HG03378 (cell line): ENCODE measurements around the gene DNLZ.

ENCODE experiments used
- ATAC-seq: cut with Tn5 transposase; IDR thresholded peaks from one replicate; pipeline ENCODE4 v1.9.1; 2021; ENCODE audit warnings: mild to moderate bottlenecking, moderate library complexity; ENCODE audit not compliant: unreplicated experiment

The DNLZ gene

DNA sequence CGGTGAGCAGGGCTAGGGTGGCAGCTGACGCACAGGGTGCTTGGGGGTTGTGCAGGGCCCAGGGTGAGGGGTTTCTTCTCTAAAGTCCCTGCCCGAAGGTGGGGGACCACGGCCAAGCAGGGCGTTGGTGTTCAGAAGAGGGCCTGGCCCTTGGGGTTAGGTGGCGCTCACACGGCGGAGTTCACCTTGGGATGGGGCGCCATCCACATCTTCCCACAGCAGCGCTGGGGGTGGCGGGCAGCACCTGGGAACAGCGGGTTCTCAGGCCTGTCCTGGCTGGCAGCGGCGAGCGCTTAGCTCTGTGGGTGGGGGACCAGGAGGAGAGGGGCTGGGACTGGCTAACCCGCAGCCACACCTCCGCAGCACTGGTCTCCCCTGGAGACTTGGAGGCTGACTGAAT lies 30.1 kb downstream of the DNLZ start:
- no peak for ATAC-seq

DNA sequence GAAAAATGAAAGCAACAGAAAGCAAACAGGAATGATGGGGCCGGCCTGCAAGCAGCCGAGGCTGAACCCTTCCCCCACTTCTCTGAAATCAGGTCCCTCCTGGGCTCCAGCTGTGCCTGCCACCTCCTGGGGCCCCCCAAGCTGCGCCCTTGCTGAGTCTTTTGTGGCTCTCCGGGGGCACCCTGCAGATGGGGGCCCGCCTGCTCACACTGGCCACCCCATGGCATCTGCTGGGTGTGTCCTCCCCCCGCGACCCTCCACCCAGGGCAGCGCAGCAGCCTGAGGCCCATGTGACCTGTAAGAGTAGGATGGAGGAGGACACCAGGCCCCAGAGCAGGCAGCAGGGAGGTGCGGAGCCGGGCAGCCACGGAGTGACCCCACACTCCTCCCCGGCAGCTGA lies 30.5 kb downstream of the DNLZ start:
- no peak for ATAC-seq

DNA sequence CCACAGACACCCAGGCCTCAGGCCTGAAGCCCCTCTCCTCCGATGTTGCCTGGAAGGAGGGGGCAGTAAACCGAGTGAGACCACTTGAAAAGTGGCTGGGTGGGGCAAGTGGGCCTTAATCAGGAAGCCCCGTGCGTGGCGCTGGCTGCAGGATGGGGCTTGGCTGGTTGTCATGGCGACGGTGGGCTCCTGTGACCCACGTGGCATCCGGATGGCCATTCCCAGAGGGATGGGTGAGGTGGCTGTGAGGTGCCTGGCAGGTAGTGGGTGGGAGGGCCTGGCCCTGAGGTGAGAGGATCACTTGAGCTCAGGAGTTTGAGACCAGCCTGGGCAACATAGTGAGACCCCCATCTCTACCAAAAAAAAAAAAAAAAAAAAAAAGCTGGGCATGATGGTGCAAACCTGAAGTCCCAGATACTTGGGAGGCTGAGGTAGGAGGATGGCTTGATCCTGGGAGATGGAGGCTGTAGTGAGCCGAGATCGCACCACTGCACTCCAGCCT lies 31.0 kb downstream of the DNLZ start:
- no peak for ATAC-seq

DNA sequence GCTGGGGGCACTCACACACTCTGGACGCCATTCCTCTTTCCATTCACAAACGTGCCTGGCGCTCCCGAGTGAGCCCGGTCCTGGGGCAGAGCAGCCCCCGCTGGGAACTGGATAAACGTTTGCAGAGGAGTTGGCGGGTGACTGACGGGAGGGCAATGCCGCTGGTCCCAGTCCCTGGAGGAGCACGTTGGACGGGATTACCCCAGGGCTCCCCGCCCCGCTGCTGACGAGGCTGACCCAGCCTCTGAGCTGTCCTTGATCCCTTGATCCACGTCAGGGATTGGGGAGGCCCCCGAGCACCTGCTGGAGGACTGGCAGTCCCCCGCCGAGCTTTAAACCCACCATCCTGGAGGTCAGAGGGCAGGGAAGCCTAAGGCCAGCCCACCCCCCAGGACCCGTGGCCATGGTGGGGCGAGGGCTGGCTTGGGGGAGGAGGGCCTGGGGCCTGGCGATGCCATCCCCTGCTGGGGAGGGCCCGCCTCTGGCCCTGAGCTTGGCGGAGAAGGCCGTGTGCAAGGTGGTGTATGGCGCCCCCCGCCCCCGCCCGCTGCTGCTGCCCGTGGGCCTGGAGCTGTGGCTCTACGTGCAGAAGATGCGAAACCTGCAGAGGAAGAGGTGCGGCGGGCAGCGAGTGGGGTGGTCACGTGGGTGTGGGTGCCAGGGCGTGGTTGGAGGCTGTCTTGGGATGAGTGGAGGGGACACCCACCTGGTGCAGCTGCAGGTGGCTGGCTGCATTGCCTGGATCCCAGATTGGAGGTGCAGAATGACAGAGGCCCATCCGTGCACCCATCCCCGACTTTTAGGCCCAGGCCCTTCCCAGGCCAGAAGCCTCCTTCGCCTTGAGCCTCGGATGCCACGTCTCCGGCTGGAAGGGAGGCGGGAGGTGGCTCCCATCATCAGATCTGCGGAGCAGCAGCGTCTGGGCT lies 31.7 kb downstream of the DNLZ start:
- ATAC-seq: no peak

DNA sequence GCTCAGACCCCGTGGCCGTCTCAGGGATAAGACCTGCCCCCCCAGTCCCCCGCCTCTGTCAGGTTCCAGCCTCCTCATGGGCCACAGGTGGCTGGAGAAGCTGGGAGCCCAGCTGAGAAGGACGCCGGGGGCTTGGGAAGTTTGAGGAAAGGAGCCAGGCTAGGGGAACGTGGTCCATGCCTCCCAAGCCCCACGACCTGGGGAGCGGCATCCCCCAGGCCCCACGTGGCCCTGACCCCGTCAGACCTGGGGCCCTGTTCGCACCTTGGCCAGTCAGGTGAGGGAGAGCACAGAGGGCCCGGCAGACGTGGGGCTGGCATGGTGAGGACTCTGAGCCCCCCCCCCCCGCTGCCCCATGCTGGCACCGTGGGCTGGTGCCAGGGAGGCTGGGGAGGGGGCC lies 32.5 kb downstream of the DNLZ start:
- ATAC-seq: no peak

DNA sequence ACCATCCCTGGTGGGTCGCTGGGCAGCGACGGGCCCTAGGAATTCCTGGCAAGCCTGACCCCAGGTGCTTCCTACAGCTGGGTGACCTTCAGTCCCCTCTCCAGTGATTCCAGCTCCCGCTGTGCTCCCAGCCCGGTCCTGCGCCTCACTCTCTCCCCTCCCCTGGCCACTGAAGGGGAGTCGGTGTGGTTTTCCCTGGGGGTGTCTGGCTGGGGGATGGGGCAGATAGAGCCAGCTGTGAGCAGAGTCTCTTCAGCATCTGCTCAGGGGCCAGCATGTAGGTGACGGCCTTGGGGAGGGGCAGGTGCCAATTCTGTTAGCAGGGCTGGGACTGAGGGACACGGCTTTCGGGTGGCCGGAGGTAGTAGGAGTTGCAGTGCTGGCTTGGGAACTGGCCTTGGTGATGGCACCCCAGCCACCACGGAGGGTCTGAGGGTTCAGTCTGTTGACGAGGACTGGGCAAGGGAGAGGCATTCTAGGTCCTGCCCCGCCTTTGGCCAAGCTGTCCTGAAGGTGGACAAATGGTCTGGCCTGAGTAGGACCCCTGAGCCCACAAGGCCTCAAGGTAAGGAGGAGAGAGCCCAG lies 33.0 kb downstream of the DNLZ start:
- ATAC-seq: no peak

DNA sequence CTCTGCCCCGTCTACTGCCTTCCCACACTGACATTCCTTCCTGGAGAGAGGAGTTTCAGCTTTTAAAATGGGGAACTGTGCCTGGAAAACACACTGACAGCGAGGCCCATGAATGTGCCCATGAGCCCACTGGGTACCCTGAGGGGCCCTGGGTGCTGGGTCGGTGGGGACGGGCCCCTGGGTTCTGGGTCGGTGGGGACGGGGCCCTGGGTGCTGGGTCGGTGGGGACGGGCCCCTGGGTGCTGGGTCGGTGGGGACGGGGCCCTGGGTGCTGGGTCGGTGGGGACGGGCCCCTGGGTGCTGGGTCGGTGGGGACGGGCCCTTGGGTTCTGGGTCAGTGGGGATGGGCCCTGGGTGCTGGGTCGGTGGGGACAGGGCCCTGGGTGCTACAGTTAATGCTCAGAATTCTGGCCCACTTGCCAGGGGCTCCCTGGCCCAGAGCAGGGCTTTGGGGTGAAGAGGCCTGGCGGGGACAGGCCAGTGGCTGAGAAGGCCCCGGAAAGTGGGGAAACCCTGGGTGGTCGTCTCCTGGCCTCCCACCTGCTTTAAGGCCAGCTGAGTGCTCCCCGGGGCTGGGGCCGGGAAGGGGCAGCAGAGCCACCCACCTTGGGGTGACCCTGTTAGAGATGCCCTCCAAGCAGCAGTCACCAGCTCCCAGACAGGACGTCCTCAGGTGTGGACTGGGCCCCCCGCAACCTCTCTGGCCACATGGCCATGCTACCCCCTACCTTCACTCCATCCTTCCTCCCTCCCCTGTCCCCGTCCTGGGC lies 33.7 kb downstream of the DNLZ start:
- no peak for ATAC-seq

DNA sequence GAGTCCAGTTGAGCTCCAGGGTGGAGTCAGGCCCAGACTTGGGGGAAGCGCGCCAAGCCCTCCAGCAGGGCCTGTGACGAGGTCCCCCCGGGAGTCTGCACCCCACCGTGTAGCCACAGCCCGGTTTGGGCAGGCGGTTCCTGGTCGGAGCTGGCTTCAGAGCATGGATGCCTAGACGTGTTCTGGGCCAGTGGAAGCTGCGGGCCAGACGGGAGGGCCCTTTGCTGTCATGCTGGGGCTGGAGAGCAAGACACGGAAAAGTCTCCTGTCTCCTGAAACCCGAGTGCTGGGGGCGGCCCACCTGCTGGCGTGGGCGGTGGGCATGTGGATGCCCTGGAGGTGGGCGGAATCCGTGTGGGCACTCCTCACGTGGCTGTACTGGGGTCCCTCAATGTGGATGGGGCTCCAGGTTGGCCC lies 34.3 kb downstream of the DNLZ start:
- no peak for ATAC-seq

DNA sequence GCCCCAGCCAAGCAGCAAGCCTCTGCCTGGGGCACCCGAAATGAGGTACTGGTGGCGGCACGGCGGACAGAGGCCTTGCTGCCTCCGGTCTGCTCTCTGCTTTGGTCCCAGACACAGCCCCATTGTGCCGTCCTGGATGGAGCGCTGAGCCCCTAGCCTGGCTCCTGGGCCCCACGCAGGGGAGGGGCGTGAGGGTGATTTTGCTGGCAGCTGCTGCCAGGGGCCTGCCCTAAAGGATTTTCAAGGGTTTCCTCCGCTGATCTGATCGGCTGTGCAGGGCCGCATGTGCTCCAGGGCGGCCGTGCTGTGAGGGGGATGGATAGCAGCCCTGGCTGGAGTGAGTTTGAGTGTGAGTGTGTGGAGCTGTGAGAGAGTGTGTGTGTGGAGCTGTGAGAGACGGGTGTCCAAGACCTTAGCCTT lies 34.9 kb downstream of the DNLZ start:
- ATAC-seq: no peak

DNA sequence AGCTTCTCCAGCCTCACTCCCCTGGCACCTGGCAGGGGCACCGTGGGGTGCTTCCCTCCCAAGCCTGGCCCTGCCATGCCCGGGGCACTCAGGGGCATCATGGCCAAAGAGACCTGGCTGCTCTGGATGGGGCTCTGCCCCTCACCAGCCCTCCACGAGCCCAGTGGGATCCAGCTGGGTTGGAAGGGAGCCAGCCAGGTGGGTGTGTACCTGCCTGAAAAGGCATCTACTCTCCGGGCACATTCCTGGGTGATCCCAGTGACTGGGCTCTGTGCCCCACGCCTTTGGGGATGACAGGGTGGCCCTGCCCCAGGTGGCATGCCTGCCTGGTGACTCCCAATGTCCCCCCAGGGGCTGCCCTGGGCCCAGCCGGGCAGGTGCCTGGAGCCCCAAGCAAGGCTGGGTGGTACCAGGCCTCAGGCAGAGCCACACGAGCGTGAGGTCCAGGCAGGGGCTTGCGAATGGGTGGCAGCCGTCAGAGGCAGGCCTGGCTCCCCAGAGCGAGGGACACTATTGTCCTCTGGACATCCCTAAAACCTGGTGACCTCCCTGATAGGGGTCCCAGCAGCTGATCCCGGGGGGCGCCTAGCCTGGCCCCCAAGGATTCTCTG lies 35.4 kb downstream of the DNLZ start:
- ATAC-seq: no peak

DNA sequence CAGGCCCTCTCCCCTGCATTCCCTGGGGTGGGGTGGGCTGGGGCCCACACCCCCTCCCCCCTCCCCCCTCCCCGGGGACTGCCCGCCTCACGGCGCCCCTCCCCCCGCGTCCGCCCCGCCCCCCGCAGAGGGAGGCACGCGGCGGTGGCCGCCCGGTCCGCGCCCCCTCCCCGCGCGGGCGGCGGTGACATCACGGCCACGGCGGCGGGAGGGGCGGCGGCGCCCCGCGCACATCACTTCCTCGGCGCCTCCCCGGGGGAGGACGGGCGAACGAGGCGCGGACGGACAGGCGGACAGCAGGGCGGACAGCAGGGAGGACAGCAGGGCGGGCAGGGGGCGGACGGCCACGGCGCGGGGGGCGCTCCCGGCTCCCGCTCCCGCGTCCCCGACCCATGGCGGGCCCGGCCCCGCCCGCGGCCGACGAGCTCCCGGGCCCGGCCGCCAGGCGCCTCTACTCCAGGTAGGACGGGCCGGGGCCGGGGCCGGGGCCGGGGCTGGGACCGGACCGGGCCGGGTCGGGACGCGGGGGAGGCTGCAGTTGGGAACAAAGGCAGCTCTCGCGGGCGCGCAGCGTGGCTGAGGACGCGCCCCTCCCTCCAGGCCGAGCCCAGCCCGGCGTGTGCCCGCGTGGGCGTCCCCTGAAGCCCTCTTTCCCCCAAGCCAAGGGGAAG lies 36.1 kb downstream of the DNLZ start, which contains the start of gene GPSM1:
Gene GPSM1 (plus strand): TSS at position 236 of the 671 bp plus-strand sequence. CDS start 157 bp downstream, at position 393.
- no peak for ATAC-seq

DNA sequence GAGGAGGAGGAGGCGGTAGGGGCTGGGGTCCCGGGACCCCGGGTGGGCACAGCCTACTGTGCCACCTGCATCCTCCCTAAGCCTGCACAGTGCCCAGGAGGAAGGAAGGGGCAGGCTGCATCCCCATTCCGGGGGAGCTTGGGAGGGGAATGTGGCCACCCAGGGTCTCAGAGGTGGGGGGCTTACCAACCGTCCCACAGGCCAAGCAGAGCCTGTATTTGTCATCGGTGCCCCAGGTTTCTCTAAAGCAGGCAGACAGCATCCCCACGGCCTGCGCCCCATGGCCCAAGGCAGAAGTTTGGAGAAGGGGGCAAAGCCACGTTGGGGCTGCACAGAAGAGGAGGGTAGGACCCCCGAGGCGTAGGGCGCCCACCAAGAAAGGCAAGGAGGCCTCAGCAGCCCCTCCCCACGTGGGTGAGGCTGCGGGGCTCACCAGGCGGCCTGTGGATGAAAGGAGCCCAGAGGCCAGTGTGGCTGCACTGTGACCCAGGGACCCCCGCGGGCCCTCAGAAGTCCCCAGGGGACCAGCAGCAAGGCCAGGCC lies 36.7 kb downstream of the DNLZ start:
- no peak for ATAC-seq

DNA sequence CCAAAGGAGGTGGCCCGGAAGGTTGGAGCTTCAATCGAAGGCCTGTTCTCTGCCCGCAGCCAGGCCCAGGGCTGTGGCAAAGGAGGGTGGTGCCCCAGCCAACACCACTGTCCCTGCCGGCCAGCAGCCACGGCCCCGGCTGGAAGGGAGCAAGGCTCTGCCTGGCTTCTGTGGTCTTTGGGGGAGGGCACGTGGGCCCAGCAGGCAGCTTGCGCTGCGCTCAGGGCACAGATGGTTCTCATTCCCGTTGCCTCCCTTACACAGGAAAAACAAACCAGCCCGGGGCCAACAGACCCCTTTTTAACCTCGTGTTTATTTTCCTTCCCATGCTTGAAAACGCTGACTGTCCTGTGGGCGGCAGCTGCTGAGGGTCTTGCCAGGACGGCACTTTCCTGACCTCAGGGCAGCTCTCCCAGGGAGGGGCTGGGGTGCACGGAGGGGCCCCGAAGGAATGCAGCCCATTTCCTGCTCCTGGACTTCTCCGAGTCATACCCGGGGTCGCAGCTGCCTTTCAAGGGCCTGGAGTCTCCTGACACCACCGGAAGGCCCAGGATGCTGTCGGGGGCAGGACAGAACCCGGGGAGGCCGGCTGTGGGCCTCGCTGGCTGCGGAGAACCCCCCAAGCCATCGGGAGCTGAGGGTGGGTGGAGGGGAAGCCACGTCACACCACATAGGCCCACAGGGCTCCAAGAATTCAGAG lies 37.3 kb downstream of the DNLZ start:
- no peak for ATAC-seq

DNA sequence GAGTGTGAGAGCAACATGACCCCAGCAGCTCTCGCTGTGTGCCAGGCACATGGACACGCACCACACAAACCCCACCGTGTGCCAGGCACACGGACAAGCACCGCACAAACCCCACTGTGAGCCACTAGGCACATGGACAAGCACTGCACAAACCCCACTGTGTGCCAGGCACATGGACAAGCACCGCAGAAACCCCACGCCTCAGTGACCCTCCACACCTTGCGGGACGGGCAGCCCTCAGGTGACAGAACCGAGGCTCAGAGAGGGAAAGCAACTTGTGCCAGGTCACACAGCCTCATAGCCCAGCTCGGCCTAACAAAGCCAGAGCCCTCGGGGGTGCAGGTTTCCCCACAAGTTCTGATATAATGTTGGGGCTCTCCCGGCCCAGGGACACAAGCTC lies 38.2 kb downstream of the DNLZ start:
- ATAC-seq: no peak

DNA sequence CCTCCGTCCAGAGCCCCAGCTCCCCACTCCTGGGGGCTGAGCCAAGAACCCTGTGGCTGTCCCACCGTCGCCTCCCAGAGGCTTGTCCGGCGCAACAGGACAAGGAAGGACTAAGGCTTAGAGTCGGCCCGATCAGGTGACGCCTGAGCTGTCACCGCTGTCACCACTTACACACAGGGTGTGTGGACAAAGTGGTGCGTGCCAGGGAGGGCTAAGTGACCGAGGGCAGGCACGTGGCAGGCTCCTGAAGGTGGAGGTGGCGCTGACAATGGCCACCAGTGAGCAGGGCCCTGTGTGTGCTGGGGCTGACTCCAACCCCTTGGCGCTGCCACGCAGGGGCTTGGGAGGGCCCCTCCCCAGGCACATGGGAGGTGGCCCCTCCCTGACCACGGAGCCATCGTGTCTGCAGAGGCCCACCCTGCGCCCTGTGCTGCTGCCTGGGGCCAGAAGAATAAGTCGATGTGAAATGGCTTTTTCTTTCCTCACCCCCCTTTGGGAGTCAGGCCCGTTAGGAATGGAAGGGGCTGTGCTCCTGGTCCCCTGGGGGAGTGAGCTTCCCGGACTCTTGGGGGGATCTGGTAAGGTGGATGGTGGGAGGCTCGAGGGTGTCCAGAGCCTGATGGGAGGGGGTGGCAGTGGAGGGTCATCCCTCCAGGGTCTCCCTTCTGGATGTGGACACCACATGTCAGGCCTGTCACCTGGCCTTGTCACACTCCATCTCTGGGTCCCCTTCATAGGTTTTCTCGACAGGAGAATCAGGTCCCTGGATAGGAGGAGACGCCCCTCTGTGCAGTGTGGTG lies 38.8 kb downstream of the DNLZ start:
- ATAC-seq: no peak

DNA sequence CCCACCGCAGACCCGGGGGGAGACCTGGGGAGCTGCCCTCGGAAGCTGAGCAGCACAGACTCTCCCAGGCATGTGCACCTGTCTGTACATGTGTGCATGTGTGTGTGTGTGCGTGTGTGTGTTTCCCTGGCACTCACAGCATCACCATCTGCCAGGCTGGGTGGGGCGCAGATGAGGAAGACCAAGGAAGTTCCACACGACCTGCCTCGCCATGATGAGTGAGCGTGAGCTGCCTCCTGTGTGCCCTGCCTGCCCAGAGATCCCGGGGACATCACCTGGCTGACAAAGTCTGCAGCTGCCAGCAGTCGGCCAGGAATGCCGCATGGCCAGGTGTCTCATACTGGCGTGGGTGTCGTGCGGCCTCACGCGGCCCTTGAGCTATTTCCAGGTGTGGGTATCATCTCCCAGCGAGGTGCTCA lies 40.2 kb downstream of the DNLZ start:
- ATAC-seq: no peak

DNA sequence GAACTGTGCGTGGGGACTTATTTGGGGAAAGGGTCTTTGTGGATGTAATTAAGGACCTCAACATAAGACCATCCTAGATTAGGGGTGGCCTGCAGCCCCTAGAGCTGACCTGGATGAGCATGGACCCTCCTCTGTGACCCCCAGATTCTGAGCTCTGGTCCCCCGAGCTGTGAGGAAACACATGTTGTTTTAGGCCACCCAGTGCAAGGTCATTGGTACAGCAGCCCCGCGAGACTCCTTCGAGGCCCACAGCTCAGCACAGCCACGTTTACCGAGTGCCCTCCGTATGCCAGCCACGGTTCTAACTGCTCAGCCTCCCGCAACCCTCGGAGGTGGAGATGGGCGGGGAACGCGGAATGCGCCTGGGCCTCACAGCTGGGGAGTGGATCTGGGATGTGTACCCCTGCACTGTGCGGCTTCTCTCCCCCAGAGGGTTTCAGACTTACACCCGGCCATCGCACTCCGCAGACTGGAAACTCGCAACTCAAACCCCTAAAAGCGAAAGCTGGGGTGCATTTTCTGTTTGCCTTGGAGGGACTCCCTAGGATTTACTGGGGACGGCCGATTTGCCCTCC lies 40.7 kb downstream of the DNLZ start:
- ATAC-seq: no peak

DNA sequence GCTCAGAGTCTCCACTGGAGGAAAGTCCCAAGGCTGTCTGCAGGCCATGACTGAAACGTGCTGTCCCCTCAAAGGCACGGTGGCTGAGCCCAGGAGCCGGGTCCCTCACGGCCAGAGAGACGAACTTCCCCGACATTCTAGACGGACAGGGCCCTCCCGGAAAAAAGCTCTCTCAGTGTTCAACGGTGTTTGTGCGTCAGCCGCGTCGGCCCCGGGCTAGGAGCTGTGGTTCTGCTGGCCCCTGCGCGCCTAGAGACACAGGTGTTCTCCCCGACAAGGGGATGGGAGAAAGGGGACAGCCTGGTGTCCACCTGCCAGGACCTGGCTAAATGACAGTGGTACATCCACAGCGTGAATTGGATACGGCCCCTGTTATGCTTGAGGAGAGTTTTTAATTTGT lies 42.0 kb downstream of the DNLZ start:
- ATAC-seq: no peak
